Measurements from ENCODE around the gene PLXNA4.

The PLXNA4 gene

DNA sequence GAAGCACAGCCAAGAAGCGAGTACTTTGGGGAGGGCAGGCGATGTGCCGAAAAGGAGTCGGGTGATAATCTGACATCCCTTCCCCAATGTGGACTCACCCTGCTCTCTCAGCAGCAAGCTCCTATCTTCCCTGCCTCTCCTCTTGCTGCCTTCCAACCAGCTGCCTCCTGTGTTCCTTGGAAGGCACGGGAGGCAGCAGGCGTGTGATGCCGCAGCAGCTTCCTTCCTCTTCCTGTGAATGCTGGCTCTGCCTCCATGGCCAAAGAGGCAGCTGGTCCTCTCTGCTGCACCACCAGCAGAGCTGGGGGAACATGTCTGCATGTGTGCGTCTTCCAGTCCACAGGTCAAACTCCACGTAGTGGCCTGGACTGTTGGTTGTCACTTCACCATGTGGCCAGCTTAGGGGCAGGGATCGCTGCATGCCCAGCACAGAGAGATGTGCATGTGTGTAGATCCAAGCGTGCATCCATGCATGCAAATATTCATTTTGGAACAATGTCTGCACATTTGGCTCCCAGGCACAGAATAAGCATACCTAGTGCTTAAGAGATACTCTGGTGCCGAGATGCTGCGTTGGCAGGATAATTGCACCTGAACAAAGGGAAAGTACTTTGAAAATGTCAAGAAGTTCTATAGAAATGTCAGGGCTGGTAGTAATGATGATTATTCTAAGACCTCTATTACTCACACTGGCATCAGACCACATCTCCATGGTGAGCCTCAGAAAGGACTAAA is 499.8 kb downstream of the PLXNA4 start:
- no peak for DNase-seq

DNA sequence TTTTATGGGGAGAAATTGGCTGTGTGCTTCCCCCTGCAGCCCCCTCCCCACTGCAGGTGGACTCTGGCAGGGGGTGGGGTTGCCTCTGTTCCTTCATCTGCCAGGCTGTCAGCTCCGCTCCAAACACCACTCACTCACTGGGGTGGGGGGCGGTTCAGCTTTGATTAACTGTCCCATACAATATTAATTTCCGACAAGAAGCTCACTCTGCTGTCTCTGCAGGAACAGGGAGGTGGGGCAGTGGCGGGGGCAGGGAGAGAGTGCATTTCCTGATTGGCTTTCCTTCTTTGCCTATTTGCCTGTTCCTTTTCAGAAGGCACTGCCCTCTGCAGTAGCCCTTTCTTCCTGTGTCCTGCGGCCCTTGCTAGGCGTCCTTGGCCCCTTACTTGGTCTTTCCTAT is 500.8 kb downstream of the PLXNA4 start:
- no peak for DNase-seq

DNA sequence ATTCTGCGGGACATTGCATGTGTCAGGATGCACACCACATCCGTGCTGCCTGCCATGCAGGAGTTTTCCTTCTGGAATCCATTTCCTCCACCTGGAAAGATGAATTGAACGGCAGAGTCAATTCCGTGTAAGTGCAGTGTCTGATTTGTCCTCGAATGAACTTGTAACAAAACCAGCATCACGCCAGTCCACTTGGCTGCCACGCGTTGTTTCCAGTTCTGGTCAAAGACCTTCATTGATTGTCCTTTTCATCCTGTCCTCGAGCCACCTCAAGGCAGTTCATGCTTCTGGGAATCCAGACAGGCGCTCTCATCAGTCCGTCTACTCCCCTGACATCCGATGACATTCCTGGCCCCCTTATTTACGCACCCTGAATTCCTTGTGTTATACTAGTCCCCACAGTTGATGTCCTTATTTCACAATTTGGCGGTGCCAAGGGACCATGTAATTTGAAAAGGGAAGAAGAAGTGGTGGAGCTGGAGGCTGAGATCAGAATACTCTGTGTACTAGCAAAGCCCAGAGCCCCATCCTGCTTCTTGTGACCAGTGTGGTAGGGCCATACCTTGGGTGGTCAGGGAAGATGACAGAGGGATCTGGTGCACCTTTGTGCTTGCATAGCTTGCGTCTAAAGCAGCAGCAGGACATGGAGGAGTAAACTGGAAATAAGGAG is 502.2 kb downstream of the PLXNA4 start:
- no peak for DNase-seq

Data from inflammatory macrophage treated with lipopolysaccharide for 1 hour (primary cell).